ENCODE measurements around the gene SRXN1. TPM values are rescaled to one million over a fixed set of nuclear protein-coding genes. Genes with fewer than 3 reads are reported as not detected.

Gene SRXN1
- total and polyA plus RNA-seq, 8 donors = 6.2 to 40.9 (median 7.6) TPM

DNA sequence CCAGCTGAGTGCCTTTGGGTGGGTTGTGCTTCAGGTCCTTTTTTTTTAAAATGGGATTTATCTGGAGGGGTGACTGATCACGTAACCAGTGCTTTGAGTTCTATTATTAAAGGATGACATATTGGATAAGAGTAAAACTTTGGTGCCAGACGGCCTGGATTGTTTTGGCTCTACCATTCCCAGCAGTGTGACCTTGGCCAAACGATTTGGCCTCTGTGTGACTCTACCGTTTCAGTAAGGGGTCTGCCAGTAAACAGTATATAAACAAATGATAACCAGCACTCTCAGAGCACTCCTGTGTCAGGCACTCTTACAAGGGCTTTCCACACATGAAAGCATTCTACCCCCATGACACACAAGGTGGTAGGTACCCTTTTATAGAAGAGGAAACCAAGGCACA lies 13.9 kb upstream of the SRXN1 start:
- H3K27me3 ChIP-seq = peaks cover 43 to 86% of the 10 kb centered on the region in 2 donors
- no peak overlapping the region for H3K27ac ChIP-seq
- DNase-seq = no peak
- TF ChIP-seq, protein P1, sequence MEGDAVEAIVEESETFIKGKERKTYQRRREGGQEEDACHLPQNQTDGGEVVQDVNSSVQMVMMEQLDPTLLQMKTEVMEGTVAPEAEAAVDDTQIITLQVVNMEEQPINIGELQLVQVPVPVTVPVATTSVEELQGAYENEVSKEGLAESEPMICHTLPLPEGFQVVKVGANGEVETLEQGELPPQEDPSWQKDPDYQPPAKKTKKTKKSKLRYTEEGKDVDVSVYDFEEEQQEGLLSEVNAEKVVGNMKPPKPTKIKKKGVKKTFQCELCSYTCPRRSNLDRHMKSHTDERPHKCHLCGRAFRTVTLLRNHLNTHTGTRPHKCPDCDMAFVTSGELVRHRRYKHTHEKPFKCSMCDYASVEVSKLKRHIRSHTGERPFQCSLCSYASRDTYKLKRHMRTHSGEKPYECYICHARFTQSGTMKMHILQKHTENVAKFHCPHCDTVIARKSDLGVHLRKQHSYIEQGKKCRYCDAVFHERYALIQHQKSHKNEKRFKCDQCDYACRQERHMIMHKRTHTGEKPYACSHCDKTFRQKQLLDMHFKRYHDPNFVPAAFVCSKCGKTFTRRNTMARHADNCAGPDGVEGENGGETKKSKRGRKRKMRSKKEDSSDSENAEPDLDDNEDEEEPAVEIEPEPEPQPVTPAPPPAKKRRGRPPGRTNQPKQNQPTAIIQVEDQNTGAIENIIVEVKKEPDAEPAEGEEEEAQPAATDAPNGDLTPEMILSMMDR (IDR thresholded peaks at IDR 0.05) = no peak
- H3K36me3 ChIP-seq = no peaks in the 10 kb centered on the region
- intact Hi-C loops (cut with DNase I) = no loop called here
- ATAC-seq = no peak
- peaks cover 0 to 11% of the 10 kb centered on the region in 2 donors for H3K4me1 ChIP-seq
- no peaks in the 10 kb centered on the region for H3K9me3 ChIP-seq
- H3K4me3 ChIP-seq = no peak overlapping the region

DNA sequence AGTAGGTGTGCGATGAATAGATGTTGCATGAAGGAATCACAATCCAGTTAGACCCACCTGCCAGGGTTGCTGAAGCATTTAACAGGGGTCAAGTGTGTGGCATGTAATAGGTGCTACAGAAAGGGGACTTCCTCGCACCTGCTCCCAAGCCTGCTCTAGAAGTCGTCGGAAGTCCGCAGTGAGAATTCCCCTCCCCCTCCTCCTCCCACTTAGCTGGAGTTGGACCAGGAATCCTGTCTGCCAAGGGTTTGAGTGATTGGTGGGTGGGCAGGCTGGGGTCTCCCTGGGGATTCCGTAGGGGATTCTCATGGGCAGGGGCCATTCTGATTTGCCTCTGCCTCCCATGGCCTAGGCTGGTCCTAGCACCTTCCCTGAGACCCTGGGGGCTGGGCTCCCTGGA lies 12.3 kb upstream of the SRXN1 start:
- ATAC-seq = no peak
- Histone ChIP-seq H3K9me3 (no peaks in the 10 kb centered on the region), H3K36me3 (no peaks in the 10 kb centered on the region), H3K27me3 (peaks cover 42 to 85% of the 10 kb centered on the region in 2 donors), H3K4me1 (peaks cover 0 to 26% of the 10 kb centered on the region in 2 donors), H3K4me3 (no peak overlapping the region), H3K27ac (no peak overlapping the region)
- intact Hi-C loops (cut with DNase I) = no loop called here
- TF ChIP-seq, protein P1 (IDR thresholded peaks at IDR 0.05) = no peak
- DNase-seq = no peak

DNA sequence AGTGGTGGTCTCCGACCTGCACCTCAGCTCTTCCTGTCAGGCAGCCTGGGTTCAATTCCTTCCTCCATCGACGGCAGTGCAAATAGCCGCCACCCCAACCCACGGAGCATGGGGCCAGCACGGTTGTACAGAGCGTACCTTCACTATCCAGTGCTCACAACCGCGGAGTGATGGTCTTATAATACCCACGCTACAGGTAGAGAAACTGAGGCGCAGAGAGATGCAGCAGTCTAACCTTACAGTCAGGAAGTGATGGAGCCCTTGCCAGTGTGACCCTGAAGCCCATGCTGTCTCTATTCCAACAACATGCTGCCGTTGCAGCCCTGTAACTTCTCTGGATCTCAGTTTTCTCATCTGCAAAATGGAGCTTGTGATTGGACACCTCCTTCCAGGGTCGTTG lies 11.6 kb upstream of the SRXN1 start:
- Histone ChIP-seq H3K4me1 (peaks cover 0 to 33% of the 10 kb centered on the region in 2 donors), H3K9me3 (no peaks in the 10 kb centered on the region), H3K36me3 (no peaks in the 10 kb centered on the region), H3K27ac (no peak overlapping the region), H3K4me3 (no peak overlapping the region), H3K27me3 (peaks cover 42 to 85% of the 10 kb centered on the region in 2 donors)
- DNase-seq = no peak
- ATAC-seq = no peak
- intact Hi-C loops (cut with DNase I) = no loop called here
- TF ChIP-seq, protein P1 (IDR thresholded peaks at IDR 0.05) = no peak

DNA sequence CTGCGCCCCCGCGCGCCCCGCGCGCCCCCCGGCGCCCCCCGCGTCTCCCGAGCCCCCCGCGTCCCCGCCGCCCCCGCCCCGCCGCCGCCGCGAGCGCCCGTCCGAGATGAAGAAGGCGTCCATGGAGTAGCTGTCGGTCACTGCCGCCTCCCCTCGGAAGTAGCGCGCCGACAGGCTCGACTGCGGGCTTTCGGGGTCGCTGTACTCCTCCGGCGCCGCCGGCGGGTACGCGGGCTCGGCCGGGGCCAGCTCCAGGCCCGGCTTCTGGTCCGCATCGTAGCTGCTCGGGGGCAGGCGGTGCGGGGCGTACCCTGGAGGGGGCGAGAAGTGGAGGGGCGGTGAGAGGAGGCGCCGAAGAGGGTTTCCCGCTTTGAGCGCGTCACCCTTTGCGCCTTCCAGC lies 11.2 kb upstream of the SRXN1 start:
- Histone ChIP-seq H3K4me3 (no peak overlapping the region), H3K36me3 (no peaks in the 10 kb centered on the region), H3K27me3 (peaks cover 42 to 84% of the 10 kb centered on the region in 2 donors), H3K9me3 (no peaks in the 10 kb centered on the region), H3K4me1 (peaks cover 0 to 37% of the 10 kb centered on the region in 2 donors), H3K27ac (no peak overlapping the region)
- ATAC-seq (no peak), DNase-seq (no peak)
- TF ChIP-seq, protein P1 (IDR thresholded peaks at IDR 0.05) = no peak
- intact Hi-C loops (cut with DNase I) = no loop called here

DNA sequence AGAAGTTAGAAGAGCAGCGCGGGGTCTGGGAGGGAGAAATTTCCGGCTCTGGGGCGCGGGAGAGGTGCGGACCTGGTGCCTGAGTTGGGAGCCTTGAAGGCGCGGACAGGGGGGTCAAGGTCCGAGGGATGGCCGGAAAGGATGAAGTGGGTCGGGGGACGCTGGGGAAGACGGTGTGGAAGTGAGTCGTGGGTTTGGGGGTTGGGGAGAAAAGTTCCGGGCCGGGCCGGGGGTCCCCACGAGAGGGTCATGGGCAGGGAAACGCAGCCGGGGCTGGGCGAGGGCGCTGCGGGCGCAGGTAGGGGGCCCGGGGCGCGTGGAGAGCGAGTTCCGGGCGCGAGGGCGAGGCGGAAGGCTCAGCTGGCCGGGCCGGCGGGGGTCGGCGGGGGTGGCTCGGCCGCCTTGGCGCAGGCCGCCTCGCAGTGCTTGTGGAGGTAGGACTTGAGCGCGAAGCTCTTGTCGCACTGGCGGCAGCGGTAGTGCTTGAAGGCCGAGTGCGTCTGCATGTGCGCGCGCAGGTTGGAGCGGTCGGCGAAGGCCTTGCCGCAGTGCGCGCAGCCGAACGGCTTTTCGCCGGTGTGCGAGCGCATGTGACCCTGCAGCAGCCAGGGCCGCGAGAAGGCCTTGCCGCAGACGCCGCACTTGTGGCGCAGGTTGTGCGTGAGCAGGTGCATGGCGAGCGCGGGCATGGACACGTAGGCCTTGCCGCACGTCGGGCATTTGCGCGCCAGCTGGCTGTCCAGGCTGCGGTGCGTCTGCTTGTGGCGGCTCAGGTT lies 10.5 kb upstream of the SRXN1 start:
- no peak overlapping the region for H3K27ac ChIP-seq
- no peaks in the 10 kb centered on the region for H3K36me3 ChIP-seq
- H3K4me1 ChIP-seq = peaks cover 0 to 43% of the 10 kb centered on the region in 2 donors
- H3K4me3 ChIP-seq = no peak overlapping the region
- intact Hi-C loops (cut with DNase I) = no loop called here
- TF ChIP-seq, protein P1 (IDR thresholded peaks at IDR 0.05) = no peak
- H3K9me3 ChIP-seq = no peaks in the 10 kb centered on the region
- no peak for ATAC-seq
- DNase-seq = no peak
- H3K27me3 ChIP-seq = peaks cover 42 to 84% of the 10 kb centered on the region in 2 donors

Measured in left lung (tissue), 10 donors.